ENCODE measurements around the gene ATP1B2.
"Not testable (repeated sequence)": the region's sequence is repeated elsewhere in the genome, so short reads cannot be mapped to it uniquely, and the experiment has no call there.

ATP1B2 gene, protein sequence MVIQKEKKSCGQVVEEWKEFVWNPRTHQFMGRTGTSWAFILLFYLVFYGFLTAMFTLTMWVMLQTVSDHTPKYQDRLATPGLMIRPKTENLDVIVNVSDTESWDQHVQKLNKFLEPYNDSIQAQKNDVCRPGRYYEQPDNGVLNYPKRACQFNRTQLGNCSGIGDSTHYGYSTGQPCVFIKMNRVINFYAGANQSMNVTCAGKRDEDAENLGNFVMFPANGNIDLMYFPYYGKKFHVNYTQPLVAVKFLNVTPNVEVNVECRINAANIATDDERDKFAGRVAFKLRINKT

DNA sequence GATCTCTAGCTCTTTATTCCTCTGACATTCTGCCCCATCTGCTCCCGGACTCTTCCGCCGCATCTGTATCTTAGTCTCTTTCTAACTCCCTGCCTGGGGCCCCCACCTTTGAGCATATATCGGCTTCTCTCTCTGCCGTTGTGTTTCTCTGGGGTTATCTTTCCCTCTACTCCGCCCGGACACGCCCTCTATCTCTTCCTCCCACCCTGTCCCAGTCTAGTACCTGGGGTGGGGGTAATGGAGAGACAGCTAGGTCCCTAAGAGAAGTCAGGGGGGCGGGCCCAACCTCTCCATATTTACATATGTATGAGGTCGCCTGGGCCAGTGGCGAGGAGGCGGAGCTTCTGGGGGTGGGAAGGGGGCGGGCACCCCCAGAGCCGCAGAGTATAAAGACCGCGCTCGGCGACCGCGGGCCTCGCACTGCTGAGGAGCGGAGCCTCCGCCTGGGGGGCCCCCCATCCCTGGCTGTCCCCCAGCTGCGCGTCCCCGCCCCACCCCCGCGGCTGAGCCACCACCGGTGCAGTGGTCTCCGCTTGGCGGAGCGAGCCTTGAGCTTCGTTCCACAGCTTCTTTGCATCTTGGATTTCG lies at the start of gene ATP1B2:
Gene ATP1B2, plus strand, starts transcription at position 418 of the 588 bp plus-strand sequence. CDS start 593 bp downstream, outside the sequence.
- DNase-seq = no peak

DNA sequence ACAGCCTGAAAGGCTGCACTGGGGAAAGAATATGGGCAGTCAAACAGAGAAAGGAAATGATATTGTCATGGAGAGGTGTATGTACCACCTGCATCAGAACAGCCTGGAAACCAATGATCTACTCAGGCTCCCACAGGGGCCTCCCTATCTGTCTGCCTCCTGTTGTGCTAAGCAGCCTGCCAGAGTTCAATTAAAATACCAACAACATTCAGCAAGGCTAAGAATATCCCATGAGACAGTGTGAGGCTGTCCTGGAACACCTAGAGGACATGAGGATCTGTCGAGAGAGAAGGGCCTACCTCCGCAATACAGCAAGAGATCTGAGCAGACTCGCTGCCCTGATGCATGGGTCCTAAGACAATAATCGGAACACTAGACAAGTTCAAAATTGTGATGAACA lies 44.4 kb upstream of the ATP1B2 start:
- no peak for DNase-seq

DNA sequence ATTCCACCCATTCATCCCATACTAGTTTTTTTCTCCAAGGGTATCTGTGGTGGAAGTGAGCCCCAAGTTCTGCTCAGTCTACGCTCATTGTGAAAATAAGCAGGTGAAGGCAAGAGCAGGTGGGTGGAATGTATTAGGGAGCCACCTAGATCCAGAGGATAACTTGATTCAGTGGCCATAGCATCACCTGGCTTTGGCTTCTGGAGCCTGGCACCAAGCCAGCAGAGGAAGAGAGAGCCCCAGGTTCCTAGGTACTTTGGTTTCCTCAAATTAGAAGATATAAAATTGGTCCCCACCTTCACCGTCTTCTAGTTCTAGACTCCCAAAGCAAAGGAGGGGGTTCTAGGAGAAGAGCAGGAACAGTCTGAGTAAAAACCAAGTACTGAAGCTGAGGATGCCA lies 40.1 kb upstream of the ATP1B2 start:
- DNase-seq = no peak

DNA sequence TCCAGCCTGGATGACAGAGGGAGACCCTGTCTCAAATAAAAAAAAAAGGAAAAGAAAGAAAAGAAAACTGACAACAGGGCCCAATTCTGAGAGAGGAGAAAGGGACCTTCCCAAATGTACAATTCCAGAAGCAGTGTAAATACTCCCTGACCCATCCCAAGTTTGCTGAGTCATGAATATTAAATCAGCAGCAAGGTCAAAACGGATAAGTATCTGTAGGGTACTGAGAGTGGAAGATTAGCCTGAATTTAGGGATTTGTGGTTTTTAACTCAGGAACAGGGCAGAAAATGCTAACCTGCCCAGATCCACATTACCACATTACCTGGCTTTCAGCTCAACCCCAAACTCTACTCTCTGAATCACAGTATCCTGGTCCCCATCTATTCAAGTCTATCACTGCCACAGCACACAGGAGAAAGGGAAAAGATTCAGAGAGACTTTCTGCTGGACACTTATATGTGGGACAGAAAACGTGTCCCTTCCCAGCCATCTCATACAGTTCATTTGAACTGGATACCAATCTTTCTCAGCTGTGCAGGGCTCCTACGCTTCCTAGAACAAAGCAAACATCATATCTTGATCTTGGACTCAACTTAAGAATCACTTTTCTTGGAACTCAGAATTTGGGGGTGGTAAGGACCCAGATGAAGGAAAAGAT lies 39.0 kb upstream of the ATP1B2 start:
- DNase-seq = no peak

DNA sequence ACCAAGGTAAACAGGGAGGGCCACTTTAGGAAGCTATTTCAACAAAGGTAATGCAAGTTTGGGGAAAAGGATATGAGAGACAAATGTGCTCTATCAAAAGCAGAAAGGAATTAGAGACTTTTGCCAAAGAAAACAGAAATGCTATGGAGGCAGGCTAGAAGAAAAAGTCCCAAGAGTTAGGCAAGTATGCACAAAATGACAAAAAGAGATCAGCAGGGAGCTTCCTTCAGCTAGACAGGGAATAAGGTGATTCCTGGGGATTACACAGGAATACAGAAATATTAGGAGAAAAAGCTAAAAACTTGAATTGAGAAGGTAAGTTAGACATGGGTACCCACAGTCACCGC lies 38.5 kb upstream of the ATP1B2 start:
- DNase-seq = no peak

DNA sequence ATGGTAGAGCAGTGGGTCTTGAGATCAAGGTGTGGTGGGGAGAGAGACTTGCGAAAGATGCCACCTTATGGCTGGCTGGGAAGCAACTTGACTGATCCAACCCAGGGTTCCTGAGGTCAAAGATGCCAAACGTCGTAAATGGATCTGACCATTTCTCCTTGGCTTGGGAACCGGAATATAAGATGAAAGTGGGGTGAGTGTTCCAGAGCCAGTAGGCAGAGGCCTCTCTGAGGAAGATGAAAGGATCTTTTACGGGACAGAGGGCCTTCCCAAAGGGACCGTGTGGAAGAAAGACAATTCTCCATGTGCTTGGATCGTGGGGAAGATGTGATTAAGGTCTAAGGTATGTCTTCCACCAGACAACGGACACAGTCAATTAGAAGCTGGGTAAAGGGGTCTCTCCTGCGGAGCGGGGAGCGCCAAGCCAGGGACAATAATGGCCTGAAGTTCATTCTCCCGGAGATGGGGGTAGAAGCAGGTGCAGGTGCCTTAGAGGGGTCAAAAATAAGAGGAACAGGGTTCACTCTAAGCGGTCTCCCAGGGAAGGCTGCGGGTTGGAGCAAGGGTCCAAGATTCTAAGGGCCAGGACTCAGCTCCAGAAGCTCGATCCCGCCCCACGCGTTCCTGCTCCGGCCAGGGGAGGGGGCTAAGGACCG lies 36.8 kb upstream of the ATP1B2 start:
- no peak for DNase-seq

DNA sequence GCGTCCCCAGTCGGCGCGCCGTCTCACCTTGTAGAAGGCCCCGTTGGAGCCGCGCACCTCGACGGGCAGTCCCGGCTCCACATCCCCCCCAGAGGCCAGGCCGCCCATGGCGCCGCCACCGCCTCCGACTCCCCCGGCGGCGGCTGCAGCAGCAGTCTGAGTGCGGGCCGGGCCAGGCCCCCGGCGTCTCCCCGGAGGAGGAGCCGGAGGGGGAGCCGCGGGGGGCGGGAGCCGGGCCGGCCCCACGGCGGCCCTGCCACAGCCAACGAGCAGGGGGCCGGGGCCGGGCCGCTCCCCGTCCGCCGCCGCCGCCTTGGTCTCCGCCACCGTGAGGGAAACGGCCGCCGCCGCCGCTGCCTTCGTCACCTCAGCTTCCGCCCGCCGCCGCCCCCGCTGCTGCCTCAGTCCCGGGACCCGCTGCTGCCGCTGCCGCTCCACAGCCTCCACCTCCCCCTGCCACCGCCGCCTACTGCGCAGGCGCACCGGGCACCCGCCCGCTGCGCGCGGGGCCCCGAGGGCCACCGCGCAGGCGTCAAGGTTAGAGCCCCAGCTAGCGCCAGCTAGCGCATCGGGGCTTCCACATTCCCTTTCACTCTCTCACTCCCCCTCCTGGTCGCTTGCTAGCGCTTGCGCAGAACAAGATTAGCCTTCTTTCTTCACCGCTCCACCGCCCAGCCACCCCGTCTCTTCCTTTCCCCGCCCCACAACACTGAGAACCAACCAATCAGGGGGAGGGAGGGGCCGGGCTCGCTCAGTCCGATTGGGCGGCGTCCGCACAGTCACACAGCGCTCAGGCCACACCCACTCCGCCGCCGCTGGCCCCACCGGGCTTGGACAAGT lies 36.1 kb upstream of the ATP1B2 start, which contains the start of gene FXR2:
Gene FXR2, minus strand, starts transcription at position 473 of the 840 bp plus-strand sequence. Its CDS starts 365 bp downstream, at position 108.
- peak; percentile 99 for DNase-seq

DNA sequence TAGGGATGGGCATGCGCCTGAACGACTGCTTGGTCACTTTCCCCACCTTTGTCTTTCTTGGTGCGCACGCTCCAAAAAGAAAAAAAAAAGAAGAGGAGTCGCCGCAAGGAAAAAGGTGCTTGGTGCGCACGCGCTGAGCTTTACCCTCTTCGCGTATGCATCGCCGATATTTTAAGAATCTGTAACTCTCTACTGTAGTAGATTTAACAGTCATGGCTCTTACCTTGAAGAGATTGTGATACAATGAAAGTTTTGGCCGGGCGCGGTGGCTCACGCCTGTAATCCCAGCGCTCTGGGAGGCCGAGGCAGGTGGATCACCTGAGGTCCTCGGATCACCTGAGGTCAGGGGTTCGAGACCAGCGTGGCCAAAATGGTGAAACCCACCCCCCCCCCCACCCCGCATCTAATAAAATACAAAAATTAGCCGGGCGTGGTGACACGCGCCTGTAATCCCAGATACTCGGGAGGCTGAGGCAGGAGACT lies 35.4 kb upstream of the ATP1B2 start:
- no peak for DNase-seq

DNA sequence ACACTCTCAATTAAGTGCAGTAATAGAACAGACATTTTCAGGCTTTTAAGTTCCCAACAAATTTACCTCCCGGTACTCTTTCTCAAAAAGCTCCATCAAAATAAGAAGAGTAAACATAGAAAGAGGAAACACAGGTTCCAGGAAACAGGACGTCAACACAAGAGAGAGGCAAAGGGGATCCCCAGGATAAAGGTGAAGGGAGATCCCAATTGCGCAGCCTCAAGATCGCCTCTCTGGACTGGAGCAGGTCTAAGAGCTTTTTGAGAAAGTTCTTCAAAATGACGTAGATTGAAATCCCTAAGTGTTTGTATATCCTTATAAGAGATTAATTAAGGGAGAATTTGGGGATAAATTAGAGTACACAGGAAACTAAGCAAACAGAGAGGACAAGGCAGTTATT lies 32.1 kb upstream of the ATP1B2 start:
- DNase-seq = no peak

DNA sequence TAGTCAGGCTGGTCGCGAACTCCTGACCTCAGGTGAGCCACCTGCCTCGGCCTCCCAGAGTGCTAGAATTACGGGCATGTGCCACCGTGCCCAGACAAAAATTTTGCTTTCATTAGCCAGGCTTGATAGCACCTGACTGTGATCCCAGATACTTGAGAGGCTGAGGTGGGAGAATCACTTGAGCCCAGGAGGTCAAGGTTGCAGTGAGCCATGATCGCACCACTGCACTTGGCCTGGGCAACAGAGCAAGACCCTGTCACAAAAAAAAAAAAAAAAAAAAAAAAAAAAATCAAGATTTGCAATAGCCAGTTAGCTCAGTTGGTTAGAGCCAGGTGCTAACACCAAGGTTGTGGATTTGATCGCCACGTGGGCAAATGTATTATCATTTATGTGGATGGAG lies 29.9 kb upstream of the ATP1B2 start:
- no peak for DNase-seq

DNA sequence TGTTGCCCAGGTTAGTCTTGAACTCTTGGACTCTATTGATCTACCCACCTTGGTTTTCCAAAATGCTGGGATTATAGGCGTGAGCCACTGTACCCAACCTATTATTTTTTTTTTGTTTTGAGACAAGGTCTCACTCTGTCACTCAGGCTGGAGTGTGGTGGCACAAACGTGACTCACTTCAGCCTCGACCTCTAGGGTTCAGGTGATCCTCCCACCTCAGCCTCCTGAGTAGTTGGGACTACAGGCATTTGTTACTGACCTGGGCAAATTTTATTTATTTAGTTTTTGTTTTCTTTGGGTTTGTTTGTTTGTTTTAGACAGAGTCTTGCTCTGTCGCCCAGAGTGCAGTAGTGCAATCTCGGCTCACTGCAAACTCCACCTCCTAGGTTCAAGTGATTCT lies 27.1 kb upstream of the ATP1B2 start:
- DNase-seq = no peak

DNA sequence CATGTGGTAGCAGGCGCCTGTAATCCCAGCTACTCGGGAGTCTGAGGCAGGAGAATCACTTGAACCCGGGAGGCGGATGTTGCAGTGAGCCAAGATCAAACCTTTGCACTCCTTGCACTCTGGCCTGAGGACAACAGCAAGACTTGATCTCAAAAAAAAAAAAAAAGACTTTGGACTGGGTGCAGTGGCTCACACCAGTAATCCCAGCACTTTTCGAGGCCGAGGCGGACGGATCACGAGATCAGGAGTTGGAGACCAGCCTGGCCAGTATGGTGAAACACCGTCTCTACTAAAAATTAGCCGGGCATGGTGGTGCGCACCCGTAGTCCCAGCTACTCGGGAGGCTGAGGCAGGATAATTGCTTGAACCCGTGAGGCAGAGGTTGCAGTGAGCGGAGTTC lies 25.0 kb upstream of the ATP1B2 start:
- not testable (repeated sequence) for DNase-seq

DNA sequence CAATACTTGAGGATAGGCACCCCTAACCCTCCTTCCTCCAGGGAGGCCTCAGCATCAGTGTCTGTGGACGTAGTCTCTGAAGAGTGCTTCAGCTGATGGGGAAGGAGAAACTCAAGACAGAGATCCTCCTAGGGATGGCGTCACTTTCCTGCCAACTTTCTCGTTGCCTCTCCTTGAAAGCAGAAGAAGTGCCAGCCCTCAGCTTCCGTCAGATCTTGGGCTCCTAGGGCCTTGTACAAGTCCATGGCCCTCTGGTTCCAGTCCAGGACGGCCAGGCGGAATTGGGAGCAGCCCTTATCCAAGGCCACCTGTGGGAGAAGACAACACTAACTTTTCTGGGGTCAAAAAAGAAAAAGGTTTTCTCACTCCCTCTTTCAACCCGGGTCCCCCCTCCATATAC lies 24.4 kb upstream of the ATP1B2 start:
- no peak for DNase-seq

DNA sequence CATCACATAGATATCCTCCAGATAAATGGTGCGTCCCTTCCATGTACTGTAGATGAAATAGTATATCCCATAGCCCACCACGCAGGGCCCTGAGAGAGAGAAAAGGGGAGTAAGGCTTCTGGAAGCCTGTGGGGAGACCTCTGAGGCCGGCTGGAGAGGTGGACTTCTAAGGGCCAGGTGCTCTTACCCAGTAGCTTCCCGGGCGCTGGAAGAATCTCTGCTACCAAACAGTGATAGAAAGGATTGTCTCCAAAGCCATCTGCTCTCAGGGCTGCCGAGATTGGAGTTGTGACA lies 23.8 kb upstream of the ATP1B2 start:
- no peak for DNase-seq

DNA sequence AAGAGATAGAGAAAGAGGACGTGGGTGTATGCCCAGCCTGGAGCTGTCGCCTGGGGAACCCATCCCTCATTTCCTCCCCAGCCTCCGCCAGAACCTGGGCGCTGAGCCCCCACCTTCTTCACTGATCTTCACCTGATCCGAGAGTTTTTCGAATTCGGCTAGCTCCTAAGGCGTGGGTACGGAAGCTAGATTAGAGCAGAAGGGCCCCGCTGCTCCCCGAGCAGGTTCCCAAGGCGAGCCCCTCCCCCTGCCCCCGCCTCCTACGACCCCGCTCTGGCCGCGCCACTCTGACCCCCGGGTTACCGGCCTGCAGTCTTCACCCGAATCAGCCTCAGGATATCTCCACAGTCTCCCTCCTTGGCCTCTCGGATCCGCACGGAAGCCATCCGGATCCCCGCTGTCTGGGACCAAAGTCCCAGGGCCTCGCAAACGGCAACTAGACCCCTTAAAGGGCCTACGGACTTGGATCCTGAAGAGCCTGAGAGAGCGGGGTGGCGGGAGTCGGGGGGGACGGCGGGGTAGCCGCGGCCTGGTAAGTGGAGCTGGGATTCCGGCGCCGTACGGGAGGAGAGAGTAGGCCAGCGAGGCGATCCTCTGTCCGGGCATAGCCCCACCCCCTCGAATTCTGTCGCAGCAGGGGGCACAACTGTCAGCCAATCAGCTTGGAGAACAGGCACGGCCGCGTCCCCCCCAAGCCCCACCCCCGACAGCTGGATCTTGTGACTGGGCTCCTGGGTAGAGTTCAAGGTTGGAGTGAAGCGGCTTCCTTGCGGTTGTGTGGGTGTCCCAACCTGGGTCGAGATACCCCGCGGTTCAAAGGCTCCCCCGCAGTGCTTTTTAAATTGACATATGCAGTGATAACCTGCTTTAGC lies 23.2 kb upstream of the ATP1B2 start, which contains the start of gene SAT2:
Gene SAT2, minus strand, starts transcription at position 572 of the 872 bp plus-strand sequence. Its CDS starts 186 bp downstream, at position 386.
- DNase-seq = peak; percentile 2

DNA sequence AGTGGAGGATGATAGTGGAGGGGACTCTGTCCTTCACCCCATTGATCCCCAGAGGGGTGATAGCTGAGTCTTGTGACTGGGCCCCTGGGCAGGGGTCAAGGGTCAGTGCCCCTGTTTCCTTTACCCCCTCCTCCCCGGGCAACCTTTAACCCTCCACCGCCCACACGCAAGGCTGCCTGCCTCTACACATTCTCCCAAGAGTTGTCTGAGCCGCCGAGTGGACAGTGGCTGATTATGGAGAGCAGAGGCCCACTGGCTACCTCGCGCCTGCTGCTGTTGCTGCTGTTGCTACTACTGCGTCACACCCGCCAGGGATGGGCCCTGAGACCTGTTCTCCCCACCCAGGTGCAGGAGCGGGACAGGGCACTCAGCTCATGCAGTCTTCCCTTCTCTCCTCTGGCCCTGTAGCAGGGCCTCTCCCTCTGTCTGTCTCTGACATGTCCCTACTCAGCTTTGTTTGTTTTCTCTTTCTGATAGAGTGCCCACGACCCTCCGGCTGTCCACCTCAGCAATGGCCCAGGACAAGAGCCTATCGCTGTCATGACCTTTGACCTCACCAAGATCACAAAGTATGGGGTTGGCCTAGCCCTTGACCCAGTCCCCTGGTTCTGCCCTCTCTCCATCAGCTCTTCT lies 20.7 kb upstream of the ATP1B2 start, which contains the start of gene SHBG:
Gene SHBG, plus strand, starts transcription at position 197 of the 633 bp plus-strand sequence. Its CDS starts 38 bp downstream, at position 235.
- DNase-seq = no peak

DNA sequence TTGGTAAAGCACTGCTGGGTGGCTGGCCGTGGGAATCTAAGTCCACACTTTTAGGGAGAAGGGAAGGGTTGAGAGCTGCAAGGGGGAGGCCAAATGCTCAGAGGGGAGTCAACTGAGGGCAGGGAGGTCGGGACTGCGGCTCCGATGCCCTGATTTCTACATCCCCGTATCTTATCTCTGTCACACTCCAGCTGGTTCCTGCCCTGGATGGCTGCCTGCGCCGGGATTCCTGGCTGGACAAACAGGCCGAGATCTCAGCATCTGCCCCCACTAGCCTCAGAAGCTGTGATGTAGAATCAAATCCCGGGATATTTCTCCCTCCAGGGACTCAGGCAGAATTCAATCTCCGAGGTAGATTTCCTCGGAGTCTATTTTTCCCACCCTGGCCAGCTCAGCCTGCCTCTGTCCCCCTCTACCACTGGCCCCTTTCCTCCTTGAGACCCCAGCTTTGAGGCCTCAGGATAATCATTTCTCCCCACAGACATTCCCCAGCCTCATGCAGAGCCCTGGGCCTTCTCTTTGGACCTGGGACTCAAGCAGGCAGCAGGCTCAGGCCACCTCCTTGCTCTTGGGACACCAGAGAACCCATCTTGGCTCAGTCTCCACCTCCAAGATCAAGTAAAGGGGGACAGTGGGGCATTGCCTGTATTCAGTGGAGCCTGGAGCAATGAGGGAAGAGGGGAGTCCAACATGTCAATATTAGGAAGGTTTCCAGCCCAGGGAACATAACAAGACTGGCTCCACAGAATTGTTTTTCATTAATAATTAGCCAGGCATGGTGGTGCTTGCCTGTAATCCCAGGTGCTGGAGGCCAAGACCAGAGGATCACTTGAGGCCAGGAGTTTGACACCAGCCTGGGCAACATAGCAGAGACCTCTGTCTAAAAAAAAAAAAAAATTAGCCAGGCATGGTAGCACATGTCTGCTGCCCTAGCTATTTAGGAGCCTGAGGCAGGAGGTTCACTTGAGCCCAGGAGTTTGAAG lies 19.0 kb upstream of the ATP1B2 start:
- DNase-seq = no peak

DNA sequence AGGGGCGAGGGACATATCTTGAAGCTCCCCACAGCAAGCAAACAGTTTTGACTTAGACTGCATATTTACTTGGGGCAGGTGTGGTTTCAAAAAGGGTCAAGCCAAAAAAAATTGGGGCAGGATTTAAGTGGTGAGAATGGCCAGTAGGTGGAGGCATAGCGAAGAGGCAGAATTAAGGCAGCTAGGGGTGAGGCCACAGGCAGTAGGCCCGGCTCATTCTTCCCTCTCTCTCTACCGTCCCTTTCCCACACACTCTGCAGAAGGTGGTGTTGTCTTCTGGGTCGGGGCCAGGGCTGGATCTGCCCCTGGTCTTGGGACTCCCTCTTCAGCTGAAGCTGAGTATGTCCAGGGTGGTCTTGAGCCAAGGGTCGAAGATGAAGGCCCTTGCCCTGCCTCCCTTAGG lies 18.2 kb upstream of the ATP1B2 start:
- no peak for DNase-seq

DNA sequence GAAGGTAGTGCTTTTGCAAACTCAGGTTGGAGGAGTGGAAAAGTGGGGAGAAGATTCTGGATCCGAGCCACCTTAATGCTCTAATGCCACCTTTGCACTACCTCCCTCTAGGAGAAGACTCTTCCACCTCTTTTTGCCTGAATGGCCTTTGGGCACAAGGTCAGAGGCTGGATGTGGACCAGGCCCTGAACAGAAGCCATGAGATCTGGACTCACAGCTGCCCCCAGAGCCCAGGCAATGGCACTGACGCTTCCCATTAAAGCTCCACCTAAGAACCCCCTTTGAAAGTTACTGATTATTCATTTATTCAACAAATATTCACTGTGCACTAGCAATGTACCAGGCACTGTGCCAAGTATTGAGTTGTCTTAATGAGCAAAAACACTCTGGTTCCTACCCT lies 17.6 kb upstream of the ATP1B2 start:
- DNase-seq = no peak

DNA sequence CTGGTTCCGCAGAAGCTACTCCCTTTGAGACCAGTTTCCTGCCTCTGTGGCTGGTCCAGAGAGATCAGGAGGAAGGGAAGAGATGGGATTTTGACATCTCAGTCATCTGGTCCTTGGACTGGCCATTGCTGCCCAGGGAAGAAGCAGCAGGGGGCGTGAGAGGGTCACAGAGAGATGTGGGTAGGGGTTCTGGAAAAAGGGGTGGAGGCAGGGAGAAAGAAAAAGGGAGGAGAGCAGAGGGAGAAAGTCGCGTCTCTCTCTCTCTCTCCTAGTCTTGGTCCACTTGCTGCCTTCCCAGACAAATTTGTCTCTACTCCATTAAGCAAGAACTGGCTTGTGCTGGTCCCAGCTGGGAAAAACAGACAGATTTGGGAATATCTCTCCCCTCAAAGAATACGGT lies 16.3 kb upstream of the ATP1B2 start:
- no peak for DNase-seq
